Upper lobe of left lung (tissue), 6 donors: ENCODE measurements around the gene SECISBP2L. TPM values are rescaled to one million over a fixed set of nuclear protein-coding genes. Genes with fewer than 3 reads are reported as not detected.

ENCODE experiments used
- ATAC-seq, 2 donors: fragments of 200-7000 bp; cut with Tn5 transposase; one replicate each; pipeline ENCODE4 v1.9.1; 2022; ENCODE audit warnings: mild to moderate bottlenecking in 2 of 2, moderate library complexity in 2 of 2; ENCODE audit not compliant: low FRiP score in 2 of 2
- DNase-seq, 2 donors: peaks; one replicate each; pipeline ENCODE4 v3.0.0-alpha.2; 2019 to 2020
- H3K27ac ChIP-seq, 4 donors: fragments of 200-600 bp; sonication (generic); one replicate each; pipeline ENCODE4 v1.5.1; 2016 to 2019
- H3K27me3 ChIP-seq, 4 donors: fragments of 200-600 bp; sonication (generic); one replicate each; pipeline ENCODE4 v1.5.1; 2017 to 2019
- H3K36me3 ChIP-seq, 4 donors: fragments of 200-600 bp; sonication (generic); one replicate each; pipeline ENCODE4 v1.5.1; 2016 to 2019
- H3K4me1 ChIP-seq, 4 donors: fragments of 200-600 bp; sonication (generic); one replicate each; pipeline ENCODE4 v1.5.1; 2018 to 2019
- H3K4me3 ChIP-seq, 4 donors: fragments of 200-600 bp; sonication (generic); one replicate each; pipeline ENCODE4 v1.5.1; 2017 to 2019; ENCODE audit warnings: mild to moderate bottlenecking in 2 of 4, moderate library complexity in 1 of 4
- H3K9me3 ChIP-seq, 4 donors: fragments of 200-600 bp; sonication (generic); one replicate each; pipeline ENCODE4 v1.5.1; 2018 to 2019
- CTCF ChIP-seq, 6 experiments: fragments of 450-650 bp in 4 of 6; fragments of 200-600 bp in 2 of 6; sonication (generic) in 2 of 6; IDR thresholded peaks; one replicate each; pipeline ENCODE4 v1.5.1; 2016 to 2019; ENCODE audit warnings: antibody characterized with exemption in 6 of 6
- EP300 ChIP-seq, 4 donors: sonication (generic); formaldehyde crosslinking; IDR thresholded peaks; one replicate each; pipeline ENCODE4 v1.5.1; 2017; ENCODE audit warnings: antibody characterized with exemption in 4 of 4, control low read depth in 2 of 4
- POLR2A ChIP-seq, 4 donors: fragments of 450-650 bp; IDR thresholded peaks; one replicate each; pipeline ENCODE4 v1.5.1; 2016 to 2017; ENCODE audit warnings: antibody characterized with exemption in 4 of 4, mild to moderate bottlenecking in 2 of 4
- POLR2AphosphoS5 ChIP-seq, 2 donors: sonication (generic); formaldehyde crosslinking; IDR thresholded peaks; one replicate each; pipeline ENCODE4 v1.5.1; 2017; ENCODE audit warnings: antibody characterized with exemption in 2 of 2
- WGBS, 2 donors: methylation state at CpG; one replicate each; pipeline ENCODE4 v1.1.5; 2017 to 2018; 5-methylcytosine and 5-hydroxymethylcytosine counted together
- total RNA-seq, 6 donors: library from RNA; depleted of rRNA in 4 of 6; stranded (reverse); fragments of >200 nt in 4 of 6; gene quantifications; one replicate each; pipeline versions ENCODE4 v1.1.0 to v1.2.1, GENCODE V29; 2016 to 2021
- donor health status: DM: no; HTN: no; CAD: no; lungs with moderate emphysema.
- donor health status: DM: no; HTN: yes; CAD: no; lungs with severe emphysema.

SECISBP2L gene
- total RNA-seq, 6 donors from 2014 or later: 71.4 to 286 (median 155) TPM

GRCh38 chr15:48984021-48984710 lies 62.1 kb downstream of the SECISBP2L start:
- DNase-seq (no peak), ATAC-seq (no peak)
- no peaks in the 10 kb centered on the region for H3K9me3 ChIP-seq
- no peak overlapping the region for H3K27ac ChIP-seq
- H3K4me1 ChIP-seq: peaks cover 0 to 6% (median 3%) of the 10 kb centered on the region in 4 donors
- WGBS, 2 donors: 73 to 88% methylated on average over 7 of the region's 7 CpGs
- H3K36me3 ChIP-seq: peaks cover 0 to 12% (median 0%) of the 10 kb centered on the region in 4 donors
- no peak for TF ChIP-seq CTCF (IDR thresholded peaks at IDR 0.05)
- TF ChIP-seq POLR2AphosphoS5 (IDR thresholded peaks at IDR 0.05): no peak
- no peak for TF ChIP-seq EP300 (IDR thresholded peaks at IDR 0.05)
- no peak for TF ChIP-seq POLR2A (IDR thresholded peaks at IDR 0.05)
- H3K27me3 ChIP-seq: no peaks in the 10 kb centered on the region
- H3K4me3 ChIP-seq: no peak overlapping the region

GRCh38 chr15:48983300-48983699 lies 62.9 kb downstream of the SECISBP2L start:
- Histone ChIP-seq H3K27ac (no peak overlapping the region), H3K9me3 (no peaks in the 10 kb centered on the region), H3K4me1 (peaks cover 0 to 6% (median 3%) of the 10 kb centered on the region in 4 donors), H3K4me3 (no peak overlapping the region), H3K36me3 (peaks cover 0 to 4% (median 0%) of the 10 kb centered on the region in 4 donors), H3K27me3 (no peaks in the 10 kb centered on the region)
- ATAC-seq (no peak), DNase-seq (no peak)
- TF ChIP-seq EP300 (IDR thresholded peaks at IDR 0.05) (no peak), CTCF (IDR thresholded peaks at IDR 0.05) (no peak), POLR2AphosphoS5 (IDR thresholded peaks at IDR 0.05) (no peak), POLR2A (IDR thresholded peaks at IDR 0.05) (no peak)
- WGBS, 2 donors: 74 to 76% methylated on average over 5 of the region's 5 CpGs

DNA sequence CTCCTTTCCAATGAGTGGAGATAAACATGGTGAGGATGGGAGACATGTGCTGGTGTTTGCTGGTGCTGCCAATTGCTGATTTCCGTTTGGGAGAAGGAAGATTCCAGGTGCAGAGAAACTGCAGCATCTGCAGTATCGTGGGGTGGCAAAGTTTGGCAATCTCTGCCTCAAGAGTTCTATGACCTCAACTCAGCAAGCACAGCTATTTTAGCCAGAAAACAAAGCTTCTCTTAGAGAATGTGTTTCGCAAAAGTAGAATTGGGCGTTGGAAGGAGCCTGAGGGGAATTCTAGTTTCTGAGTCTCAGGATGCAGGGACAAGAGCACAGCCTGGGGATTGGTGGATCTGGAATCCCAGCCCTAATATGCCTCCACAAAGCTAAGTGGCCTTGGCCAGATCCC lies 64.3 kb downstream of the SECISBP2L start:
- WGBS, 2 donors: 55 to 59% methylated on average over 4 of the region's 4 CpGs
- Histone ChIP-seq H3K4me3 (no peak overlapping the region), H3K27ac (no peak overlapping the region), H3K4me1 (peaks cover 0 to 6% (median 3%) of the 10 kb centered on the region in 4 donors), H3K27me3 (no peaks in the 10 kb centered on the region), H3K9me3 (no peaks in the 10 kb centered on the region), H3K36me3 (no peaks in the 10 kb centered on the region)
- DNase-seq: no peak
- no peak for TF ChIP-seq POLR2A (IDR thresholded peaks at IDR 0.05)
- no peak for TF ChIP-seq CTCF (IDR thresholded peaks at IDR 0.05)
- TF ChIP-seq POLR2AphosphoS5 (IDR thresholded peaks at IDR 0.05): no peak
- no peak for TF ChIP-seq EP300 (IDR thresholded peaks at IDR 0.05)
- ATAC-seq: no peak

DNA sequence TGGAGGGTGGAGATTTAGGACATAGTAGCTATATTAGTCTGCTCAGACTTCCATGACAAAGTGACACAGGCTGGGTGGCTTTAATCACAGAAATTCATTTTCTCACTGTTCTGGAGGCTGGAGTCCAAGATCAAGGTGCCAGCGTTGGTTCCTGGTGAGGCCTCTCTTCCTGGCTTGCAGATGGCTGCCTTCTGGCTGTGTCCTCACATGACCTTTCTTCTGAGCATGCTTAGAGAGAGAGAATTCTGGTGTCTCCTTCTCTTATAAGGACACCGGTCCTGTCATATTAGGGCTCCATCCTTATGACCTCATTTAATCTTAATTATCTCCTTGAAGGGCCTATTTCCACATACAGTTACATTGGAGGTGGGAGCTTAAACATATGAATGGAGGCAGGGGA lies 67.6 kb downstream of the SECISBP2L start:
- 64 to 80% methylated on average over 2 of the region's 2 CpGs for WGBS, 2 donors

More for the DNA sequence above, 67.6 kb downstream of the SECISBP2L start:
- H3K27ac ChIP-seq: no peak overlapping the region
- no peaks in the 10 kb centered on the region for H3K9me3 ChIP-seq
- DNase-seq: no peak
- peaks cover 0 to 12% (median 11%) of the 10 kb centered on the region in 4 donors for H3K4me1 ChIP-seq
- no peak for TF ChIP-seq POLR2AphosphoS5 (IDR thresholded peaks at IDR 0.05)
- no peak for TF ChIP-seq EP300 (IDR thresholded peaks at IDR 0.05)
- no peak for TF ChIP-seq POLR2A (IDR thresholded peaks at IDR 0.05)
- no peak for TF ChIP-seq CTCF (IDR thresholded peaks at IDR 0.05)
- no peak overlapping the region for H3K4me3 ChIP-seq
- H3K27me3 ChIP-seq: no peaks in the 10 kb centered on the region
- no peak for ATAC-seq
- H3K36me3 ChIP-seq: no peaks in the 10 kb centered on the region
